SKM-1 (cell line): ENCODE measurements around the gene CARD19.
"Not testable (repeated sequence)": the region's sequence is repeated elsewhere in the genome, so short reads cannot be mapped to it uniquely, and the experiment has no call there.

Experiments used
- DNase-seq: peaks from one replicate; lab custom pipeline; 2025; ENCODE audit not compliant: unreplicated experiment; lab: John Stamatoyannopoulos, UW

CARD19 gene

GRCh38 chr9:93129691-93130500, 33.9 kb downstream of the CARD19 start:
- no peak for DNase-seq

- no peak for DNase-seq
These were observed 35.0 kb downstream of the CARD19 start for GRCh38 chr9:93130861-93131481.

GRCh38 chr9:93131599-93132286, 35.7 kb downstream of the CARD19 start:
- DNase-seq, result no peak

GRCh38 chr9:93132287-93132927, 36.4 kb downstream of the CARD19 start:
- no peak for DNase-seq

- peak; percentile 11 for DNase-seq
These were observed 37.1 kb downstream of the CARD19 start for GRCh38 chr9:93132946-93133680.

- no peak for DNase-seq
These were observed 37.6 kb downstream of the CARD19 start for GRCh38 chr9:93133681-93134014.

- DNase-seq, result peak; percentile 10
These were observed 38.2 kb downstream of the CARD19 start, which contains the start of gene NINJ1 for GRCh38 chr9:93134015-93134739. Gene NINJ1, minus strand, starts transcription at chr9:93134251. Its CDS starts 34 bp downstream, at chr9:93134217.

GRCh38 chr9:93134740-93135444, 38.9 kb downstream of the CARD19 start:
- no peak for DNase-seq

GRCh38 chr9:93136011-93136440, 40.0 kb downstream of the CARD19 start:
- no peak for DNase-seq

GRCh38 chr9:93137362-93137761, 41.3 kb downstream of the CARD19 start:
- DNase-seq, result no peak

GRCh38 chr9:93138171-93138764, 42.3 kb downstream of the CARD19 start:
- no peak for DNase-seq

- DNase-seq, result no peak
These were observed 43.6 kb downstream of the CARD19 start for GRCh38 chr9:93139365-93140182.

- DNase-seq, result no peak
These were observed 45.9 kb downstream of the CARD19 start for GRCh38 chr9:93141771-93142483.

- no peak for DNase-seq
These were observed 48.0 kb downstream of the CARD19 start for GRCh38 chr9:93143830-93144530.

GRCh38 chr9:93146696-93147095, 50.7 kb downstream of the CARD19 start:
- DNase-seq, result not testable (repeated sequence)

GRCh38 chr9:93147632-93148031, 51.6 kb downstream of the CARD19 start:
- no peak for DNase-seq

GRCh38 chr9:93148721-93149120, 52.7 kb downstream of the CARD19 start:
- no peak for DNase-seq
